Measurements from ENCODE around the gene GNAT2.

GNAT2 gene

GRCh38 chr1:109639063-109639840, 19.8 kb upstream of the GNAT2 start:
- POLR2A ChIA-PET (ENCODE audit: low non-redundant PET), result no interaction called here
- CTCF ChIA-PET, result interaction anchor here (0.6 to 6.6 kb wide), 12 partner anchors 8 to 345 kb away, joined by 3 to 97 read pairs (median 10); partner anchors contain the start of genes AHCYL1 and GNAI3
- no peak overlapping the region for H3K27ac ChIP-seq
- no peak for TF ChIP-seq CTCF (conservative IDR thresholded peaks at IDR 0.05; ENCODE audit: low read depth)
- DNase-seq (ENCODE audit: low spot score), result no peak

- H3K27ac ChIP-seq, result no peak overlapping the region
- CTCF ChIA-PET, result interaction anchor here (0.7 to 6.6 kb wide), 2 partner anchors 137 to 347 kb away, joined by 4 to 97 read pairs; partner anchors contain the start of gene AHCYL1
- TF ChIP-seq CTCF (conservative IDR thresholded peaks at IDR 0.05; ENCODE audit: low read depth), result no peak
- DNase-seq (ENCODE audit: low spot score), result no peak
- POLR2A ChIA-PET (ENCODE audit: low non-redundant PET), result interaction anchor here (0.6 kb wide), 1 partner anchor 610 kb away, joined by 4 read pairs; no protein-coding TSS in a partner anchor
Measured at GRCh38 chr1:109637446-109637845, 18.0 kb upstream of the GNAT2 start.

GRCh38 chr1:109636201-109636952, 17.0 kb upstream of the GNAT2 start:
- DNase-seq (ENCODE audit: low spot score), result no peak
- no peak overlapping the region for H3K27ac ChIP-seq
- POLR2A ChIA-PET (ENCODE audit: low non-redundant PET), result no interaction called here
- CTCF ChIA-PET, result interaction anchor here (0.6 to 6.6 kb wide), 2 partner anchors 90 to 138 kb away, joined by 3 to 97 read pairs; no protein-coding TSS in a partner anchor
- no peak for TF ChIP-seq CTCF (conservative IDR thresholded peaks at IDR 0.05; ENCODE audit: low read depth)

GRCh38 chr1:109635862-109636200, 16.4 kb upstream of the GNAT2 start:
- POLR2A ChIA-PET (ENCODE audit: low non-redundant PET), result no interaction called here
- no peak overlapping the region for H3K27ac ChIP-seq
- CTCF ChIA-PET, result interaction anchor here (6.6 kb wide), 1 partner anchor 139 kb away, joined by 97 read pairs; no protein-coding TSS in a partner anchor
- no peak for TF ChIP-seq CTCF (conservative IDR thresholded peaks at IDR 0.05; ENCODE audit: low read depth)
- no peak for DNase-seq (ENCODE audit: low spot score)

- ChIA-PET POLR2A (ENCODE audit: low non-redundant PET) (no interaction called here), CTCF (interaction anchor here (0.6 kb wide), 1 partner anchor 136 kb away, joined by 4 read pairs; no protein-coding TSS in a partner anchor)
- no peak overlapping the region for H3K27ac ChIP-seq
- no peak for TF ChIP-seq CTCF (conservative IDR thresholded peaks at IDR 0.05; ENCODE audit: low read depth)
- DNase-seq (ENCODE audit: low spot score), result no peak
Measured at GRCh38 chr1:109634771-109635750, 15.6 kb upstream of the GNAT2 start.

Data from RWPE1 (cell line).